HCT116 (cell line): ENCODE measurements around the gene PHF11. TPM values are rescaled to one million over a fixed set of nuclear protein-coding genes. Genes with fewer than 3 reads are reported as not detected.

Experiments used
- ATAC-seq: fragments of 200-7000 bp; cut with Tn5 transposase; 2 replicates; pipeline ENCODE4 v1.9.1; 2020; ENCODE audit warnings: mild to moderate bottlenecking, moderate library complexity
- BruUV-seq: library from RNA; stranded (reverse); fragments of 400-500 nt; replicated peaks from 2 replicates; lab custom pipeline; 2021; lab: Mats Ljungman, UMichigan
- CTCF ChIA-PET: fragments of 300-600 bp; sonication (Branson Sonifier 250); formaldehyde crosslinking; loops from one replicate; lab custom pipeline; 2021; ENCODE audit warnings: antibody characterized with exemption; lab: Charles Lee
- POLR2A ChIA-PET: fragments of 300-600, 350-600 bp; sonication (Branson Sonifier 250); formaldehyde crosslinking; loops from one replicate; lab custom pipeline; 2021; ENCODE audit warnings: antibody characterized with exemption; lab: Charles Lee
- RAD21 ChIA-PET, 2 experiments: fragments of 300-600 bp; sonication (Branson Sonifier 250); formaldehyde crosslinking; loops; one replicate each; lab custom pipeline; 2023; ENCODE audit warnings: low total read pairs in 2 of 2; ENCODE audit not compliant: uncharacterized antibody in 2 of 2, unreplicated experiment in 2 of 2, low non-redundant PET in 1 of 2; lab: Charles Lee
- DNase-seq: peaks from one replicate; pipeline ENCODE4 v3.0.0-alpha.2; 2010; ENCODE audit warnings: low read depth, low spot score
- H2AFZ ChIP-seq: fragments of 200-600 bp; shearing (Covaris generic), sonication (generic); 2 replicates; pipeline ENCODE4 v1.6.1; 2017; ENCODE audit warnings: low read depth, mixed run types, mixed read lengths, antibody characterized with exemption, low read length; ENCODE audit not compliant: poor library complexity, severe bottlenecking
- H3K27ac ChIP-seq: 2 replicates; pipeline ENCODE4 v1.5.1; 2012; ENCODE audit warnings: low read depth, low read length
- H3K27me3 ChIP-seq: fragments of 200-600 bp; sonication (generic); 2 replicates; pipeline ENCODE4 v1.6.1; 2016; ENCODE audit warnings: mixed run types, low read length, mixed read lengths; ENCODE audit not compliant: insufficient read depth
- H3K36me3 ChIP-seq, 2 experiments: fragments of 200-500 bp in 1 of 2; fragments of 200-600 bp in 1 of 2; sonication (Bioruptor generic) in 1 of 2; sonication (generic) in 1 of 2; 2 replicates each; pipeline versions ENCODE4 v1.5.1 to v1.6.1; 2014 to 2016; ENCODE audit warnings: low read length in 2 of 2, inconsistent platforms in 1 of 2, mixed read lengths in 1 of 2, mixed run types in 1 of 2; ENCODE audit not compliant: insufficient read depth in 2 of 2, control insufficient read depth in 1 of 2
- H3K4me1 ChIP-seq, 2 experiments: fragments of 200-600 bp in 1 of 2; sonication (generic) in 1 of 2; 2 replicates each; pipeline versions ENCODE4 v1.5.1 to v1.6.1; 2012 to 2017; ENCODE audit warnings: low read length in 2 of 2, inconsistent platforms in 1 of 2, mild to moderate bottlenecking in 1 of 2, mixed read lengths in 1 of 2, mixed run types in 1 of 2, moderate library complexity in 1 of 2; ENCODE audit not compliant: insufficient read depth in 2 of 2, control insufficient read depth in 1 of 2
- H3K4me2 ChIP-seq: fragments of 200-600 bp; sonication (generic); 2 replicates; pipeline ENCODE4 v1.6.1; 2017; ENCODE audit warnings: mixed run types, low read length, mixed read lengths
- H3K4me3 ChIP-seq, 2 experiments: fragments of 200-600 bp in 1 of 2; sonication (generic) in 1 of 2; replicated peaks in 1 of 2; 2 replicates each; pipeline ENCODE4 v1.5.1; 2011 to 2016; ENCODE audit warnings: low read length in 2 of 2, control low read depth in 1 of 2, low read depth in 1 of 2, mild to moderate bottlenecking in 1 of 2, mixed read lengths in 1 of 2, mixed run types in 1 of 2
- H3K79me2 ChIP-seq: fragments of 200-600 bp; sonication (generic); 2 replicates; pipeline ENCODE4 v1.6.1; 2017; ENCODE audit warnings: mild to moderate bottlenecking, mixed run types, low read length, moderate library complexity, mixed read lengths; ENCODE audit not compliant: insufficient read depth
- H3K9ac ChIP-seq: fragments of 200-600 bp; sonication (generic); 2 replicates; pipeline ENCODE4 v1.6.1; 2016; ENCODE audit warnings: low read length, mixed read lengths
- H3K9me2 ChIP-seq: fragments of 200-600 bp; sonication (generic), shearing (Covaris generic); 2 replicates; pipeline ENCODE4 v1.6.1; 2017; ENCODE audit warnings: mixed run types, mild to moderate bottlenecking, moderate library complexity; ENCODE audit not compliant: insufficient read depth
- H3K9me3 ChIP-seq, 2 experiments: fragments of 200-500 bp in 1 of 2; fragments of 200-600 bp in 1 of 2; sonication (Bioruptor generic) in 1 of 2; sonication (generic) in 1 of 2; 2 replicates each; pipeline ENCODE4 v1.6.1; 2014 to 2017; ENCODE audit warnings: low read length in 2 of 2, mixed read lengths in 2 of 2, inconsistent platforms in 1 of 2, low read depth in 1 of 2, mild to moderate bottlenecking in 1 of 2, mixed run types in 1 of 2, moderate library complexity in 1 of 2; ENCODE audit not compliant: control insufficient read depth in 1 of 2, insufficient read depth in 1 of 2
- H4K20me1 ChIP-seq: fragments of 200-600 bp; sonication (generic), shearing (Covaris generic); 2 replicates; pipeline ENCODE4 v1.6.1; 2017; ENCODE audit warnings: mixed run types, mild to moderate bottlenecking, moderate library complexity; ENCODE audit not compliant: insufficient read depth
- CBX3 ChIP-seq: IDR thresholded peaks from 2 replicates; pipeline ENCODE4 v1.6.1; 2012; ENCODE audit warnings: low read depth
- CEBPB ChIP-seq: IDR thresholded peaks from 2 replicates; pipeline ENCODE4 v1.6.1; 2012; ENCODE audit warnings: low read depth
- EGR1 ChIP-seq: IDR thresholded peaks from 2 replicates; pipeline ENCODE4 v1.6.1; 2012; ENCODE audit warnings: low read depth
- ELF1 ChIP-seq: IDR thresholded peaks from 2 replicates; pipeline ENCODE4 v1.6.1; 2012; ENCODE audit warnings: low read depth, borderline replicate concordance
- EZH2phosphoT487 ChIP-seq: fragments of 200-600 bp; IDR thresholded peaks from 2 replicates; pipeline ENCODE4 v1.6.1; 2018; ENCODE audit warnings: antibody characterized with exemption, borderline replicate concordance
- RAD21 ChIP-seq: IDR thresholded peaks from 2 replicates; pipeline ENCODE4 v1.6.1; 2012; ENCODE audit warnings: low read depth, mild to moderate bottlenecking
- SIN3A ChIP-seq: IDR thresholded peaks from 2 replicates; pipeline ENCODE4 v1.6.1; 2012; ENCODE audit warnings: low read depth
- SRF ChIP-seq: IDR thresholded peaks from 2 replicates; pipeline ENCODE4 v1.6.1; 2012; ENCODE audit warnings: low read depth
- TCF7L2 ChIP-seq: IDR thresholded peaks from 2 replicates; pipeline ENCODE4 v1.7.0; 2011; ENCODE audit warnings: borderline replicate concordance, inconsistent platforms; ENCODE audit not compliant: insufficient read depth, insufficient read length; ENCODE audit errors: extremely low read depth
- intact Hi-C: fragments of 100-400 bp; cut with micrococcal nuclease; formaldehyde crosslinking; loops from 2 replicates; pipeline ENCODE4 v1.10.0; 2022
- total RNA-seq: library from RNA; stranded (reverse); gene quantifications from one replicate; pipeline ENCODE4 v1.2.1, GENCODE V29; 2021; ENCODE audit not compliant: unreplicated experiment
- TF ChIP-seq, protein P1 (sequence below): IDR thresholded peaks from 2 replicates; pipeline ENCODE4 v1.6.1; 2011; ENCODE audit warnings: mild to moderate bottlenecking, low read length, moderate library complexity; ENCODE audit not compliant: insufficient replicate concordance; ENCODE audit errors: extremely low read depth
- TF ChIP-seq, protein P2 (sequence below): IDR thresholded peaks from 2 replicates; pipeline ENCODE4 v1.6.1; 2012
- TF ChIP-seq, protein P3 (sequence below): IDR thresholded peaks from 2 replicates; pipeline ENCODE4 v1.6.1; 2012

Gene PHF11
- total RNA-seq, 1 experiment from 2014 or later = 12.1 TPM

GRCh38 chr13:49472186-49472585 is 23.6 kb upstream of the PHF11 start:
- Histone ChIP-seq H4K20me1 (no peaks in the 10 kb centered on the region), H3K4me3 (no peak overlapping the region), H3K9me2 (no peaks in the 10 kb centered on the region), H3K36me3 (no peaks in the 10 kb centered on the region; a peak in 1 of 4 replicates), H3K9ac (no peak overlapping the region), H3K9me3 (no peaks in the 10 kb centered on the region), H3K4me1 (no peaks in the 10 kb centered on the region), H3K79me2 (no peaks in the 10 kb centered on the region), H3K27me3 (no peaks in the 10 kb centered on the region), H3K27ac (no peak overlapping the region)
- no TSS peak for BruUV-seq
- CTCF ChIA-PET = no interaction called here
- POLR2A ChIA-PET = no interaction called here
- RAD21 ChIA-PET = no interaction called here
- intact Hi-C loops = no loop called here
- no peak for ATAC-seq
- no peak for DNase-seq
- TF ChIP-seq CBX3 (no peak), SIN3A (no peak), SRF (no peak), TCF7L2 (no peak)
- TF ChIP-seq, protein P1, sequence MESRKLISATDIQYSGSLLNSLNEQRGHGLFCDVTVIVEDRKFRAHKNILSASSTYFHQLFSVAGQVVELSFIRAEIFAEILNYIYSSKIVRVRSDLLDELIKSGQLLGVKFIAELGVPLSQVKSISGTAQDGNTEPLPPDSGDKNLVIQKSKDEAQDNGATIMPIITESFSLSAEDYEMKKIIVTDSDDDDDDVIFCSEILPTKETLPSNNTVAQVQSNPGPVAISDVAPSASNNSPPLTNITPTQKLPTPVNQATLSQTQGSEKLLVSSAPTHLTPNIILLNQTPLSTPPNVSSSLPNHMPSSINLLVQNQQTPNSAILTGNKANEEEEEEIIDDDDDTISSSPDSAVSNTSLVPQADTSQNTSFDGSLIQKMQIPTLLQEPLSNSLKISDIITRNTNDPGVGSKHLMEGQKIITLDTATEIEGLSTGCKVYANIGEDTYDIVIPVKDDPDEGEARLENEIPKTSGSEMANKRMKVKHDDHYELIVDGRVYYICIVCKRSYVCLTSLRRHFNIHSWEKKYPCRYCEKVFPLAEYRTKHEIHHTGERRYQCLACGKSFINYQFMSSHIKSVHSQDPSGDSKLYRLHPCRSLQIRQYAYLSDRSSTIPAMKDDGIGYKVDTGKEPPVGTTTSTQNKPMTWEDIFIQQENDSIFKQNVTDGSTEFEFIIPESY = no peak
- TF ChIP-seq, all 23 proteins: peak for 0
- H3K4me2 ChIP-seq = no peak overlapping the region
- H2AFZ ChIP-seq = no peak overlapping the region

- H4K20me1 ChIP-seq = no peaks in the 10 kb centered on the region
- TF ChIP-seq, protein P2, sequence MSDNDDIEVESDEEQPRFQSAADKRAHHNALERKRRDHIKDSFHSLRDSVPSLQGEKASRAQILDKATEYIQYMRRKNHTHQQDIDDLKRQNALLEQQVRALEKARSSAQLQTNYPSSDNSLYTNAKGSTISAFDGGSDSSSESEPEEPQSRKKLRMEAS = no peak
- TF ChIP-seq ELF1 (no peak), CEBPB (no peak), TCF7L2 (no peak), EGR1 (no peak), CBX3 (no peak), RAD21 (no peak), EZH2phosphoT487 (no peak)
- TF ChIP-seq, protein P3, sequence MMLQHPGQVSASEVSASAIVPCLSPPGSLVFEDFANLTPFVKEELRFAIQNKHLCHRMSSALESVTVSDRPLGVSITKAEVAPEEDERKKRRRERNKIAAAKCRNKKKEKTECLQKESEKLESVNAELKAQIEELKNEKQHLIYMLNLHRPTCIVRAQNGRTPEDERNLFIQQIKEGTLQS = no peak
- ChIA-PET RAD21 (no interaction called here), CTCF (no interaction called here), POLR2A (no interaction called here)
- no peaks in the 10 kb centered on the region for H3K36me3 ChIP-seq
- DNase-seq = no peak
- no peaks in the 10 kb centered on the region for H3K27me3 ChIP-seq
- intact Hi-C loops = no loop called here
- no TSS peak for BruUV-seq
- H3K9me3 ChIP-seq = no peaks in the 10 kb centered on the region
- no peaks in the 10 kb centered on the region for H3K79me2 ChIP-seq
- H3K4me3 ChIP-seq = no peak overlapping the region
- H3K4me2 ChIP-seq = no peak overlapping the region
- no peak overlapping the region for H2AFZ ChIP-seq
- H3K4me1 ChIP-seq = no peaks in the 10 kb centered on the region
- no peak for ATAC-seq
- H3K9me2 ChIP-seq = no peaks in the 10 kb centered on the region
- H3K27ac ChIP-seq = no peak overlapping the region
- H3K9ac ChIP-seq = no peak overlapping the region
Observed at GRCh38 chr13:49476529-49476928, 19.2 kb upstream of the PHF11 start.
